GM21390 (cell line): Measurements from ENCODE around the gene TRIM14.
A peak's percentile ranks its signal among the peaks of the same experiment; 100 is the strongest.
"Not testable (repeated sequence)": the region's sequence is repeated elsewhere in the genome, so short reads cannot be mapped to it uniquely, and the experiment has no call there.

Experiments
- ATAC-seq: cut with Tn5 transposase; IDR thresholded peaks from one replicate; pipeline ENCODE4 v1.9.1; 2021; ENCODE audit not compliant: unreplicated experiment

TRIM14 gene

GRCh38 chr9:98142182-98142907 lies 23.3 kb upstream of the TRIM14 start:
- ATAC-seq: no peak

DNA sequence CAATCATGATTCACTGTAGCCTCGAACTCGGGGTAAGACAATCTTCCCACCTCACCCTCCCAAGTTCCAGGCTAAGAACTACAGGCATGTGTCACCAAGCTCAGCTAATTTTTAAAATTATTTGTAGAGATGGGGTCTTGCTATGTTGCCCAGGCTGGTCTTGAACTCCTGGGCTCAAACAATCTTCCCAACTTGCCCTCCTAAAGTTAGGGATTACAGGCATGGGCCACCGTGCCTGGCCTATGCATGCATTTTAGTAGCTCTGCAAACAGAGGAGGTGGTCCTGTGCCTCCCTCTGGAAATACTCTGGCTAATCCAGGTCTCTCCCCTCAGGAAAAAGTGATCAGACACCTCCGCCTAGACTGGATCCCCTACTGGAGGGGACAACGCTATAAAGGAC lies 21.5 kb upstream of the TRIM14 start:
- ATAC-seq: no peak

DNA sequence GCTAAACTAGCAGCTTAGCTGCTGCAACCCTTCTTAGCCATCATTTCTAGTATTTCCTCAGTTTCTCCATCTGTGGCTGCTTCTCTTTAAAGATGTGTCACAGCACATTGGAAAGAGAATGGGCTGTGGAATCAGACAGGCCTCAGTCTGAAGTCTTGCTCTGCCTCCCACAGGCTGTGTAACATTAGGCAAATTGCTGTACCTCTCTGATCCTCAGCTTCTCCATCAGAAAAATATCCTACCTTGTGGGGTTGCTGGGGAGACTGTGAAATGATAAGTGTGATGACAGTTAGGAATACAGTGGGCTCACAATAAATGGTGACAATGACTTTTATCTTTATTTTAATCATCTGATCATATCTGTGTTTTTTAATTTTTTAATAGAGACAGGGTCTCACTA lies 17.5 kb upstream of the TRIM14 start:
- ATAC-seq: no peak

DNA sequence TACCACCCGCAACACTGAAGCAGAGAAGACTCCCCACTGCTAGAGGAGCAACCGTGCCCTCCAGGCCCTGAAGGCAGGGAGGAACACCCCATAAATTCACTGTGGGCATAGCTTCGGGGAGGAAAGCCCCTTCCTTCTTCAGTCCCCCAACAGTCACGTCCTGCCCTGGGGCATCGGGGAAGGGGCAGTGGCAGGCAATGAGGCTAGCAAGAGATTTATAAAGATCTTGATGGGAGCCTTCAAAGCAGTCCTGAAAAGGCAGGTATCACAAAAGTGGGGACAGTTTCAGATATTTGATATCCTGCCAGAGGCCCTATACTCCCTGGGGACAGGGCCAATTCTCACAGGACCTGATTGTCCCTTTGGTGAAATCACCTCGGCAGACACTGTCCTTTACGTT lies 16.9 kb upstream of the TRIM14 start:
- ATAC-seq: no peak

GRCh38 chr9:98135558-98135934 lies 16.5 kb upstream of the TRIM14 start:
- ATAC-seq: no peak

GRCh38 chr9:98134702-98135557 lies 15.9 kb upstream of the TRIM14 start:
- ATAC-seq: no peak

DNA sequence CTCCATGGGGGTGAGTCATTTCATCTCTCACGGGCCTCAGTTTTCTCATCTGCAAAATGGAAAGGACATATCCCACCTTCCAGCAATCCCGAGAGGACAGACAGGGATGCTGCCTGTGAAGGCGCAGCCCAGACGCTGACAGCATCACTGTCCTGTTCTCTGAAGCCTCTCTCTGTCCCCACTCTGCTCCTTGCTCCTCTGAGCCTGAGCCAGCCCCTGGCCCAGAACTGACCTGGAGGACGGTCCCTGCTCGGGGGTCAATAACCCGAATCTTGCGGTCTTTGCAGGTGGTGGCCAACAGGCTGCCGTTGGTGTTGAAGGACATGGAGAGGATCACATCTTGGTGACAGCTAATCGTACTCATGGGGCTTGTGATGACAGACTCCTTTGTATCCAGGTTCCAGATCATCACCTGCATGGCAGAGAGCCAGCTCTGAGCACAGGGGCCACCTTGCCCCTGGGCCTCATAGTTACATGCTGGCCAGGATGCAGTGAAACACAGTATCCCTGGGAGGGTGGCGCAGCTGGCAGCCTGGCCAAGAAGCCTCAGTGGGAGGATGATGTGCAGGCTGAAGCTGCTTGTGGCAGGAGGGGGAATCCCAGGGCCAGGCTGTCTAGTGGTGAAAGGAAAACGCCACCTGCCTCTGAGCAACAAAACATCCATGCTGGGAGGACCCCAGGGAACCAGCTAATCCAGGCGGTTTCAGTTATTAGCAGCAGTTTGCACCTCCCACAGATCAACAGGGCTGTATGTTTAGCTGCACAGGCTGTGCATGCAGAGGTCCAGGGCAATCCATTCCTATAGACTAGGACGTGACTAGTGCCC lies 14.0 kb upstream of the TRIM14 start:
- no peak for ATAC-seq

DNA sequence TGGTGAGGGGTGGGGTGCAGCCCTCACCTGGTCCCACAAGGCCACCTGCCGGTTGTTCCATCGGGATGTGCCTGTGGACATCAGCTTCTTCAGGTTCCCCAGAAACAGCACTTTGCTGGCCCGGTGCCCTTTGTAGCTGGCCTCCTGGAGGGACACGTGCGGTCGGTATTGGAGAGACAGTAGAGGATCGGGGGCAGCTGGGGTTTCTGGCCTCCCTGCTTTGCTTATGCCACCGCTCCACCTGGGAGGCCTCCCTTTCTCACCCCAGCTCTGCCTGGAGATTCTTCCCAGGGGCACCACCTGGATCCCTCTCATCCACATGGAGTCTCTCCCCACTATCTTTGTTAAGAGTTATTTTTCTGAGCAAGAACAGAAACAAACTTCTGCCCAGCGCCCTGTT lies 13.1 kb upstream of the TRIM14 start:
- no peak for ATAC-seq

GRCh38 chr9:98130576-98131228 lies 11.7 kb upstream of the TRIM14 start:
- no peak for ATAC-seq

DNA sequence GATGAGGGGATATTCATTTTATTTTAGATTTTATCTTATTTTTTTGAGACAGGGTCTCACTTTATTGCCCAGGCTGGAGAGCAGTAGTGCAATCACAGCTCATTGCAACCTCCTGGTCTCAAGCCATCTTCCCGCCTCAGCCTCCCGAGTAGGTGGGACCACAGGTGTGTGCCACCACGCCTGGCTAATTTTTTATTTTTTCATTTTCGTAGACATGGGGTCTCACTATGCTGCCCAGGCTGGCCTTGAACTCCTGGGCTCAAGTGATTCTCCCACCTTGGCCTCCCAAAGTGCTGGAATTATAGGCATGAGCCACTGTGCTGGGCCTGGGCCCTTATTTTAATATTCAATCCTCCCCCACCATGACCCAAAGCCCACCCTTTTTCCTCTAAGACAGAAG lies 11.0 kb upstream of the TRIM14 start:
- not testable (repeated sequence) for ATAC-seq

GRCh38 chr9:98129451-98129881 lies 10.4 kb upstream of the TRIM14 start:
- peak; percentile 83 for ATAC-seq

DNA sequence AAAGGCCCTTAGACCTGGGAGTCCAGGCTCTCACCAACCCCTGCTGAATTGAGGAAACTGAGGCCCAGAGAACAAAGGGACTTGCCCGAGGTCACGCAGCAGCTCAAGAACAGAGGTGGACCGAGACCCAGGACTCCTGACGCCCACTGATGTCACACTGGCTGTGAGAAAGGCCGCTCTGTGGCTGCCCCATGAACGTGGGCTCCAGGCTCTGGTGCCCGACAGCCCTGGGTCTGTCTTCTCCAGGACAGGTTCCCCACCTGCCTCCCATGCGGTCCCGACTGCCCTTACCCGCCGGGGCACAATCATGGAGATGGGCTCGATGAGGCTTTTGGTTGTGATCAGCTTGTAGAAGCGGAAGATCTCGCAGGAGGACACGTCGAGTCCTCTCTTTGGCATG lies 9.3 kb upstream of the TRIM14 start:
- no peak for ATAC-seq

DNA sequence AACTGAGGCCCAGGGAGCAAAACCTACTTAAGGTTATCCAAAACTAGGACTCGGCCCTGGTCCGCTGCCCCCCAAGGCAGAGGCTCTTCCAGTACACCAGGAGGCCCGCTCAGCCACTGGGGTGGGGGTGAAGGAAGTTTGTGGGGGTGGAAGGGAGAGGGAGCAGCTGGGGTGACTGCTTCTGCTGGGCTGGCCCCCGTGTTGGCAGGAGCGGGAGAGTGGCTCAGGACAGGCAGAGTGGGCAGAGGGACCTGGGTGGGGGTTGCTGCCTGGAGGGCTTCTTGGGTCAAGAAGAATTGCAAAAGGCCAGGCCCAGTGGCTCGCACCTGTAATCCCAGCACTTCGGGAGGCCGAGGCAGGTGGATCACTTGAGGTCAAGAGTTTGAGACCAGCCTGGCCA lies 8.2 kb upstream of the TRIM14 start:
- ATAC-seq: no peak

GRCh38 chr9:98124637-98125426 lies 5.8 kb upstream of the TRIM14 start:
- no peak for ATAC-seq

DNA sequence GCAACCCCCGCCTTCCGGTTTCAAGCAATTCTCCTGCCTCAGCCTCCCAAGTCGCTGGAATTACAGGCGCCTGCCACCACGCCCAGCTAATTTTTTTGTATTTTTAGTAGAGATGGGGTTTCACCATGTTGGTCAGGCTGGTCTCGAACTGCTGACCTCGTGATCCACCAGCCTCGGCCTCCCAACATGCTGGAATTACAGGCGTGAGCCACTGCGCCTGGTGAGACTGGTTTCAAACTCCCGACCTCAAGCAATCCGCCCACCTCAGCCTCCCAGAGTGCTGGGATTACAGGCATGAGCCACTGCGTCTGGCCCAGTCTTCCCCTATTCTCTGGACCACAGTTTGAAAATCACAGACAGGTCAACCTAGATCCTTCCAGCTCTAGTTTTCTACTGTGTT lies 5.1 kb upstream of the TRIM14 start:
- ATAC-seq: not testable (repeated sequence)

- ATAC-seq: no peak
Observed at GRCh38 chr9:98121058-98121457, 2.0 kb upstream of the TRIM14 start.

DNA sequence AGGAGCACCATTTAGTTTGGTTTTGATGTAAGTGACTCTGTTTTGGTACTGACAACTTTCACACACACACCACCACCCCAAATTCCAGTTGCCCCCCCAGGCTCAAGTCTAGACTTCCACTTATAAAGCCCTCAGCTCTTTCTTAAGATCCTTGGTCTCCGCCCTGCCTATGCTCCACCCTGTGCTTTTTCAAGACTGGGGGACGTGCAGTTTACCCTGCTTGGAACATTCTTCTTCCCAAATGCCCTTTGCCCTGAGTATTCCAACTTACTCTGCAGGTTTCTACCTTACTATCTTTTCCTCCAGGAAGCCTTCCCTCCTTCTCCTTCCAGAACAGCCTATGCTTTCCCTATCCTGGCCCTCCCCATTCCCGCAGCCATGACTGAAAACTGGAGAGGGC lies 1.5 kb upstream of the TRIM14 start:
- ATAC-seq: no peak

DNA sequence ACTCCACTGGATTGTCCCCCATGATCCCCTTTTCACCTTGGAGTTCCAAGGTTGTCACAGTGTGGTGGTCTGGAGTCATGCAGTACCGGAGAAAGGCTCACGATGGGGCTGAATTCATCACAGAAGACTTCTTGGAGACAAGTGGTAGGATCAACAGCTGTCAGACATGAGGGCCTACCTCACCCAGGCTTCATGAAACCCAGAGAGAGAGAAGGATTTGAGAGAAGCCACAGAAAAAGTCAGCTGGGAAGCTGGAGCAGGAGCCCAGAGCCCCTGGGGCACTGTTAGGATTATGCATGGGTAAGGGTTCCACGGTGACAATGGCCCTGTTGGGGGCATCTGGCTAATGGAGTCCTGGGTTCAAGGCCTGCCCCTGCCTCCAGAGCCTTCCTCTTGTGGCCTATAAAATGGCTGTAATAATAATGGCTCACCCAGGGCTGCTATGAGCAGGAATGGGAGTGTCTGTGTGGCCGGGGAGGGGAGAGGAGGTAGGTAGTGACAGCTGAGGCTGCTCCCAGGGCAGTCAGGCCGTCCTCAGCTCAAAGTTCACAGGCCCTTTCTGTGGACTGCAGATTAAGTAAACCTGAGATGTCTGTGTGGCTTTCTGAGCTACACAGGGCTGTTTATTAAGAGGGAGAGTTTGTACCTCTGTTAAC lies 910 bp downstream of the TRIM14 start:
- ATAC-seq: peak; percentile 53

DNA sequence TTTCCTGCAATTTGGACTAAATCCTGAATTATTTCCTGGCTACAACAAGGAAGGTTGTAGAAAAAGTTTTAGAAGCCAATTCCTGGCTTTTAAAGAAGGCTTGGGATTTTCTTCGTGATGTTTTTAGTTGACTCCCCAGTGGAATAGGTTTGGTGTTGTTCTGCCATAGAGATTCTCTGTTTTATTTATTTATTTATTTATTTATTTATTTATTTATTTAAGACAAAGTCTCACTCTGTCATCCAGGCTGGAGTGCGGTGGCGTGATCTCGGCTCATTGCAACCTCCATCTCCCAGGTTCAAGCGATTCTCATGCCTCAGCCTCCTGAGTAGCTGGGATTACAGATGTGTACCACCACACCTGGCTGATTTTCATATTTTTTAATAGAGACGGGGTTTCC lies 1.9 kb downstream of the TRIM14 start:
- not testable (repeated sequence) for ATAC-seq

- ATAC-seq: no peak
Observed at GRCh38 chr9:98109052-98109451, 10.0 kb downstream of the TRIM14 start.
